ENCODE results near the gene ANKRD33B.

Gene ANKRD33B

DNA sequence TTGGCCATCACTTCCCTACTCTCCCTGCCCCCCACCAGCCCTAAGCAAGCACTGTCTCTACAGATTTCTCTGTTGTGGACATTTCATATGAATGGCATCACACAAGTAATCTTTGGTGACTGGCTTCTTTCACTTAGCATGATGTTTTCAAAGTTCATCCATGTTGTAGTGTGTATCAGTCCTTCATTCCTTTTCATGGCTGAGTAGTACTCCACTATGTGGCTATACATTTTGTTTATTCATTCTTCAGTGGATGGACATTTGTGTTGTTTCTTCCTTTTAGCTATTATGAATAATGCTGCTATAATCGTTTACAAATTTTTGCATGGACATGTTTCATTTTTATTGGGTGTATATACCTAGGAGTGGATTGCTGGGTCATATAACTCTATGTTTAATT is 113.1 kb downstream of the ANKRD33B start:
- H3K9ac ChIP-seq (ENCODE audit: insufficient read length, low read depth): no peak overlapping the region
- H3K9me3 ChIP-seq (ENCODE audit: insufficient read depth, low read length): no peaks in the 10 kb centered on the region
- H3K27me3 ChIP-seq (ENCODE audit: insufficient read depth, insufficient read length): no peaks in the 10 kb centered on the region
- peaks cover 37% of the 10 kb centered on the region for H3K36me3 ChIP-seq (ENCODE audit: insufficient read depth, insufficient read length, low read length)
- H3K4me3 ChIP-seq (ENCODE audit: insufficient read length, low read depth): no peak overlapping the region
- no peaks in the 10 kb centered on the region for H3K4me1 ChIP-seq (ENCODE audit: insufficient read depth, insufficient read length)
- DNase-seq (ENCODE audit: low read depth, low spot score): no peak
- TF ChIP-seq ZNF274 (IDR thresholded peaks at IDR 0.05; ENCODE audit: low read depth, low read length) (no peak), YY1 (IDR thresholded peaks at IDR 0.05; ENCODE audit: insufficient read depth, insufficient read length) (no peak), SUZ12 (IDR thresholded peaks at IDR 0.05; ENCODE audit: extremely low read depth, insufficient read depth, insufficient read length) (no peak)

GRCh38 chr5:10677533-10677932 is 113.7 kb downstream of the ANKRD33B start:
- H3K4me3 ChIP-seq (ENCODE audit: insufficient read length, low read depth): no peak overlapping the region
- DNase-seq (ENCODE audit: low read depth, low spot score): no peak
- no peaks in the 10 kb centered on the region for H3K9me3 ChIP-seq (ENCODE audit: insufficient read depth, low read length)
- H3K36me3 ChIP-seq (ENCODE audit: insufficient read depth, insufficient read length, low read length): peaks cover 43% of the 10 kb centered on the region
- H3K4me1 ChIP-seq (ENCODE audit: insufficient read depth, insufficient read length): no peaks in the 10 kb centered on the region
- no peaks in the 10 kb centered on the region for H3K27me3 ChIP-seq (ENCODE audit: insufficient read depth, insufficient read length)
- no peak for TF ChIP-seq SUZ12 (IDR thresholded peaks at IDR 0.05; ENCODE audit: extremely low read depth, insufficient read depth, insufficient read length)
- no peak for TF ChIP-seq YY1 (IDR thresholded peaks at IDR 0.05; ENCODE audit: insufficient read depth, insufficient read length)
- TF ChIP-seq ZNF274 (IDR thresholded peaks at IDR 0.05; ENCODE audit: low read depth, low read length): no peak
- no peak overlapping the region for H3K9ac ChIP-seq (ENCODE audit: insufficient read length, low read depth)

- DNase-seq (ENCODE audit: low read depth, low spot score): no peak
- no peaks in the 10 kb centered on the region for H3K9me3 ChIP-seq (ENCODE audit: insufficient read depth, low read length)
- H3K9ac ChIP-seq (ENCODE audit: insufficient read length, low read depth): no peak overlapping the region
- no peak for TF ChIP-seq SUZ12 (IDR thresholded peaks at IDR 0.05; ENCODE audit: extremely low read depth, insufficient read depth, insufficient read length)
- TF ChIP-seq ZNF274 (IDR thresholded peaks at IDR 0.05; ENCODE audit: low read depth, low read length): no peak
- no peaks in the 10 kb centered on the region for H3K27me3 ChIP-seq (ENCODE audit: insufficient read depth, insufficient read length)
- H3K36me3 ChIP-seq (ENCODE audit: insufficient read depth, insufficient read length, low read length): peaks cover 50% of the 10 kb centered on the region
- H3K4me1 ChIP-seq (ENCODE audit: insufficient read depth, insufficient read length): no peaks in the 10 kb centered on the region
- H3K4me3 ChIP-seq (ENCODE audit: insufficient read length, low read depth): no peak overlapping the region
Observed at GRCh38 chr5:10678244-10678643, 114.4 kb downstream of the ANKRD33B start.

DNA sequence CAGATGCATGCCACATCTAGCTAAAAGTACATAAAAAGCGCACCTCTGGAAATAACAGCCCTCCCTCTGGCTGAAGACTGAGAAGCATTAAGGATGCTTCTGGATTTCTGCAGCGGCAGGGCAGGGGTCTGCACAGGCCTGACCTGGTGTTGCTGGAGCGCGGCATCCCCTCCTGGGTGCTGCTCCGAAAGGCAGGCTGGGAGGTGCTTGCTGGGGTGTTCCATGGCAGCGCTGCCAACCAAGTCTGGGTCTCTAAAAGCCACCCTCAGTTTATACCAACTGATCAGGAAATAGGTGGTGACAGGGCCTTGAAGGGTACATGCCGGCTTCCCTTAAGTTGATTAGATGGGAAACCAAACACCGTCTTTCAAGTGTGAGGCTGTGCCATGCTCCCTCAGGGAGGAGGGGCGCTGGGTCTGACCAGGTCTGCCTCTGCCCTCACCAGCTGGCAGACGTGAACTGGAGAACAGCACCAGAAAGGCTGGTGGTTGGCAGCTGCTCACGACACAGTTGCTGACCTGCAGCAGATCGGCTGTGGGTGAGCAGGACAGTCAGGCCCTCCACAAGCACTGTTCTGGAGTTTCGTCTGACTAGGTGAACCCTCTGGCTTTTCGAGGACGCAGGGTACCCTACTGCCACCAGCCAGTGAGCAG is 115.6 kb downstream of the ANKRD33B start:
- no peak overlapping the region for H3K4me3 ChIP-seq (ENCODE audit: insufficient read length, low read depth)
- no peaks in the 10 kb centered on the region for H3K27me3 ChIP-seq (ENCODE audit: insufficient read depth, insufficient read length)
- H3K9me3 ChIP-seq (ENCODE audit: insufficient read depth, low read length): no peaks in the 10 kb centered on the region
- H3K9ac ChIP-seq (ENCODE audit: insufficient read length, low read depth): no peak overlapping the region
- H3K36me3 ChIP-seq (ENCODE audit: insufficient read depth, insufficient read length, low read length): peaks cover 51% of the 10 kb centered on the region
- DNase-seq (ENCODE audit: low read depth, low spot score): no peak
- TF ChIP-seq SUZ12 (IDR thresholded peaks at IDR 0.05; ENCODE audit: extremely low read depth, insufficient read depth, insufficient read length) (no peak), YY1 (IDR thresholded peaks at IDR 0.05; ENCODE audit: insufficient read depth, insufficient read length) (no peak), ZNF274 (IDR thresholded peaks at IDR 0.05; ENCODE audit: low read depth, low read length) (no peak)
- H3K4me1 ChIP-seq (ENCODE audit: insufficient read depth, insufficient read length): no peaks in the 10 kb centered on the region

- no peak for DNase-seq (ENCODE audit: low read depth, low spot score)
- Histone ChIP-seq H3K9me3 (ENCODE audit: insufficient read depth, low read length) (no peaks in the 10 kb centered on the region), H3K9ac (ENCODE audit: insufficient read length, low read depth) (no peak overlapping the region), H3K27me3 (ENCODE audit: insufficient read depth, insufficient read length) (no peaks in the 10 kb centered on the region), H3K36me3 (ENCODE audit: insufficient read depth, insufficient read length, low read length) (peaks cover 51% of the 10 kb centered on the region), H3K4me1 (ENCODE audit: insufficient read depth, insufficient read length) (no peaks in the 10 kb centered on the region), H3K4me3 (ENCODE audit: insufficient read length, low read depth) (no peak overlapping the region)
- TF ChIP-seq YY1 (IDR thresholded peaks at IDR 0.05; ENCODE audit: insufficient read depth, insufficient read length) (no peak), SUZ12 (IDR thresholded peaks at IDR 0.05; ENCODE audit: extremely low read depth, insufficient read depth, insufficient read length) (no peak), ZNF274 (IDR thresholded peaks at IDR 0.05; ENCODE audit: low read depth, low read length) (no peak)
Observed at GRCh38 chr5:10680876-10681481, 117.1 kb downstream of the ANKRD33B start.

GRCh38 chr5:10681731-10682679 is 118.1 kb downstream of the ANKRD33B start:
- no peak for TF ChIP-seq YY1 (IDR thresholded peaks at IDR 0.05; ENCODE audit: insufficient read depth, insufficient read length)
- no peak for TF ChIP-seq SUZ12 (IDR thresholded peaks at IDR 0.05; ENCODE audit: extremely low read depth, insufficient read depth, insufficient read length)
- no peak for TF ChIP-seq ZNF274 (IDR thresholded peaks at IDR 0.05; ENCODE audit: low read depth, low read length)
- DNase-seq (ENCODE audit: low read depth, low spot score): no peak
- Histone ChIP-seq H3K36me3 (ENCODE audit: insufficient read depth, insufficient read length, low read length) (peaks cover 51% of the 10 kb centered on the region), H3K27me3 (ENCODE audit: insufficient read depth, insufficient read length) (no peaks in the 10 kb centered on the region), H3K4me1 (ENCODE audit: insufficient read depth, insufficient read length) (no peaks in the 10 kb centered on the region), H3K9me3 (ENCODE audit: insufficient read depth, low read length) (peaks cover 4% of the 10 kb centered on the region; the same call in 1 of the 2 replicates), H3K9ac (ENCODE audit: insufficient read length, low read depth) (no peak overlapping the region), H3K4me3 (ENCODE audit: insufficient read length, low read depth) (no peak overlapping the region)

Measured in NT2/D1 (cell line).